HCEC 1CT (cell line): ENCODE results near the gene KANSL1L.
A peak's percentile ranks its signal among the peaks of the same experiment; 100 is the strongest.

Experiments
- DNase-seq: peaks from one replicate; pipeline ENCODE4 v3.0.0-alpha.2; 2017

The KANSL1L gene

DNA sequence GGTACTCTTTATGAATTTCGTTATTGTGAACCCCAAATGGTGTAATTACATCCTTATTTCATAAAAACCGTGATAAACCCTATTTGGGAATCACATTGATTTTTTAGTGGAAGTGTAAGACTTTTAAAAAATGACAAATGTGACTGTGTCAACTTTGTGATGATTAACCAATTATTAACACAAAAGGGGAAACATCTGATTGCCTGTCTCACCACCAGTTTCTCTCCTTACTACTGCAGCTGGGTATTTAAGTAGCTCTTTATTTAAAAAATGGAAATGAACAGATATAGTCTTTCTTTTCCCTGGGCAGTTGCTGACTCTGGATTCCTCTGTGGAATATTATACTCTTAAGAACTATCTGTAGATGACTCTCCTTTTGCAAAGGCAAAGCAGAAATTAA lies 180.4 kb downstream of the KANSL1L start:
- DNase-seq = no peak

DNA sequence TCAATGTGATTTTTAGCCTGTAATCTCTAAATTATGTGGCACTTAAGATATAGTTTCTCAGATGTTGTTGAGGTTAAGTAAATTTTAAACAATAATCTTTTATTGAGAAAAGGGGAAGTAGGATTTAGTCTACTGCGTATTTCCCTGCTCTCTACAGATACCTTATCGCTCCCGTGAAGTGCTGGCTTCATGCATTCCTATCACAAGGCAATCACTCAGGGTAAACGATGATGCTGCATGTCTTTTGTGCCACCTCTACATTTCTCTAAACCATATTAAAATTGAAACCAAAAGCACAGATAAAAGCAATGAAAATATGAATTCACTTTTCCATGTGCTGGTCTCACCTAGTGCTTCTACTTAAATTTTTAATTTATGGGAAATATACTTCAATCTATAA lies 183.2 kb downstream of the KANSL1L start:
- no peak for DNase-seq

- DNase-seq = no peak
Measured at GRCh38 chr2:209986415-209986814, 184.8 kb downstream of the KANSL1L start.

DNA sequence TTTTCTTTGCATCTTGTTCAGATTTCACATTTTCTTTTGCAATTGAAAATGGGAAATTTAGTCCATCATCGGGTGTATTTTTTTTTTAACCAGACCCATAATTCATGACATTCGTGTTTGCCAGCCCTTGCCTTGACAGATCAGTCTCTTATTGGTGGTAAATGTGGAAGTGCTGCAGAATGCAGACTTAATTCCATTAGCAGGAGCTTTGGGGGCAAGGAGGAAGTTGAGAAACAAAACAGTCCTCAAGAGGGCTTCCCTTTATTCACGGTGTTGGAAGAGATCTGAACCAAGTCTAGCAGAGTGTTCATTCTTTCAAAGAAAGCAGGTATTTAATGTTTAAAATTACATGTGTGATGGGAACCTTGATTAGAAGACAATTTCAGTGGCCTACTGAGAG lies 185.3 kb downstream of the KANSL1L start:
- no peak for DNase-seq

GRCh38 chr2:209984291-209984690 lies 186.9 kb downstream of the KANSL1L start:
- no peak for DNase-seq

DNA sequence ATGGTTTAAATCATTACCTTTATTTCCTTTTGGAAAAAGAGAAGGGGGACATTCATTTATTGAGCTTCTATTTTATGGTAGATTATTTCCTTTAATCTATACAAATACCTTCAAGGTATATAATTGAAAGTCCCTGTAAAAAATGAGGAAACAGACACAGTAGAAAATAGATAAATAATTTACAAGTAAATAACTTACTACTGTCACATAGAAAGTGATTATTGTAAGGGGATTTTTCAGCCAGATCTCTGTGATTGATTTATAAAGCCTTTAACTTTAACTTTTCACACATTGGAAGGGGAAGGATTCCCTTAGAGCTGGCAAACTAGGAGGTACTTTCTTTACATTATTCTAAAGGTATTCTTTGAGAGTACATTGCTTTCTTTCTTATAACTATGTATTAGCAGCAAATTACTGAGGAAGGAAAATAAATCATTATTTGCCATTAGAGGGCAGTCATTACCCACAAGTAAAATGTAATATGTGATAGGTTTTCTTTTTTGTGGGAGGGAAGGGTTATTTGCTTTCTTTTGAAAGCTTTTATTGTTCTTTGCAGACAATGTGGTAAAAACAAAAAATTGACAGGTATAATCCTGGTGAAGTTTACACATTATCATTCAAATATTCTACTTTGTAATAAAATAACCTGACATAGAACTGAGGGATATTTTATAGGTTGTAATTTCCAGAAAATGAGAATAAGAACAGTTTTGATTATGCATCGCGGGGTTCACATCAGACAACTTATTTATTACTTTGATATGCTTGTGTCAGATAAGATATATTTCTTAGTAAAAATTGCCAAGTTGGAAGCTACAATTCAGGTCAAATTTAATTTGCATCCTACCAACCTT lies 193.6 kb downstream of the KANSL1L start:
- peak; percentile 12 for DNase-seq

- DNase-seq = no peak
Measured at GRCh38 chr2:209976698-209977385, 194.4 kb downstream of the KANSL1L start.

- no peak for DNase-seq
Measured at GRCh38 chr2:209974576-209974975, 196.6 kb downstream of the KANSL1L start.

- peak; percentile 11 for DNase-seq
Measured at GRCh38 chr2:209973328-209973727, 197.9 kb downstream of the KANSL1L start.
